Measurements from ENCODE around the gene SEPTIN7. TPM values are rescaled to one million over a fixed set of nuclear protein-coding genes. Genes with fewer than 3 reads are reported as not detected.

The SEPTIN7 gene
- total RNA-seq, 1 donor from 2014 or later, result 193 TPM

DNA sequence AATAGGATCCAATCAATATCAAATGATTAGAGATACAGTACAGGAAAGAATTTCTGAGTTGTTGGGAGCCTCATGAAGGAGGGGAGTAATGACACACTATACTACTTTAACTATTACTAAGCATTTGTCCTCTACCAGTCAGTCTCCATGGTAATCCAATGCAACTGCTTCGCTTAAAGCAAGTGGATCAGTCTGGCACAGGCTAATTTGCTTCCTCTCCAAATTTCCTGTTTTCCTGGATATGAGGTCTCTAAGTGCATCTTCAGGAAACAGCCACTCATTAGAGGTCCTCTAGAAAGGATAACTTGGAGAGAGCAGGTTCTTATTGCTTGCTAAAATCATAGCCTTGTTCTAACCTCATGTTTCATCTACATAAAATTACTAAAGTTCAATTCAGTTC is 8.4 kb upstream of the SEPTIN7 start:
- DNase-seq, result peak; percentile 82

DNA sequence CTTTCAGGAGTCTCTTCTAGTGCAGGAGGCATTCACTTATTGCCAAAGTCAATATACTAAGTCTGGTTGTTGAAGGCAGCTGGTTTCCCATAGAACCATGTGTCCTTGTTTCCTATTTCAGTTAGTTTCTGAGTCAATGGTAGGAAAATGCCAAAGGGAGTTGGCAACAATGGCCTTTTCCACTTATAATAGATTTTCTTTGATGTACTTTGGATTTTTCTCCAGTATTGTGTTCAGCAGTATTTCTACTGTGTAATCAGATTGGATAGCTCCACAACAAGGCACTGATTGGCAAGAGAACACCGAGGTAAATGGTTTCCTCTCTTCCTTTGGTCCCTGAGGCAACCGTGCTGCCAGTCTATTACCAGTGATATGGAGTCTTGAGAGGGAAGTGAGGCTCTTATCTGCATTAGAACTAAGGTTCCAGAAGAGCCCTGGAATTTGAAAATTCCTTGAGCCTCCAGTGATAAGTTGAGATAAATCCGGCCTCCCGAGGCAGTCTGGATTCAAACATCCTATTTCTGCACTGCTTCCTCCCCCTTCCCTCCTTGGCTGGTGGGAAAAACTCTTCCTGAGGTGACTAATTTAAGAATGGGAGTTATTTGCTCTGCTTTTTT is 7.9 kb upstream of the SEPTIN7 start:
- peak; percentile 81 for DNase-seq

DNA sequence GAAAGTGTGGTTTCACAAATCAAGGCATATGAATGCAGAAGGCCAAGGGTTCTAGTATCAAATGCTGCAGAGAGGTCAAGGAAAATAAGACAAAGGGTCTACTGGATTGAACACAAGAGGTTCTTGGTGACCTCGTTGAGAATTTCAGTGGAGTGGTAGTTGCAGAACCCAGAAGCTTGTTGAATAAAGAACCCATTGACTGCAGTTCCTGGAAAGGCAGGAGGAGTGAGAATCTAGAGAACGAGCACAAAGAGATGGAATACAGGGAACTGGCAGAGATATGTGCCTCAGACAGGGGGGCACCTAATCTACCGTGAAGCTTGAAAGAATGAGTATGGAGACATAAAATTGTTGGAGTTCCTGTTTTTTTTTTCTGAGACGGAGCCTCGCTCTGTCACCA is 3.5 kb upstream of the SEPTIN7 start:
- DNase-seq, result no peak

DNA sequence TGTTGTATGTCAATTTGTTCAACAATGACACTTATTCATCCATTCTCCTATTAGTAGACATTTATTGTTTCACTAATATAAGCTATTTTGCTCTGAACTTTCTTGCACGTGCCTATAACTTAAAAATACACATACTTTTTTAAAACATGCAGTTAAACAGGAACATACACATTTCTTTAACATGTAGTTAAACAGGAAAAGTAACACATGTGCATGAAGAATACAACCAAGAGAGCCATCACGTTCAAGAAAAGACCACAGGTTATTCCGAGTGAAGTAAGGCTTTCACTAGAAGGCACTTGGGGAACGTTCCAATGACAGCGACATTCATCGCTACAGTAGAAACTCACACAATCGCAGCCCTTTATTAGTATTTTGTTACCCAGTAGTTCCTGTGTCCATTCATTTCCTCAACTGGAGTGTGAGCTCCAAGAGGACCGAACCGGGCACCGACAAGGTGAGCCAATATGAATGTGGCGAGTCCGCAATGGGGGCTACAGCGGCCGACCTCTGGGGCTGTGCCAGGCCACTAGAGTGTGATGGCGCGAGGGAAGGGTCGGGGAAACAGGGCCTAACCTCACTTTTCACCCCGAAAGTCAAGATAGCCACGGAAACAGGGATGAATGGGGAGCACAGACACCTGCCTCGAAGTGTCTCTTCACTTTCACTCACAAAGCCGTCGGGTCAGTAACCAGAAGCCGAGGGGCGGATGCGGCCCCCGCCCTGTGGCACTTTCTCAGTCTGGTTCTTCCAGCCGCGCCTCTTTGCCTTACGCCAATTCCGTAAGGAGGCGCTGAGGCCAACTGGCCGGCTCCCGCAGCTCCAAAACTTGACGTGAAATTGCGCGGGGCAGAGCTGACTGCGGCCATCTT is 775 bp upstream of the SEPTIN7 start:
- DNase-seq, result peak; percentile 94

DNA sequence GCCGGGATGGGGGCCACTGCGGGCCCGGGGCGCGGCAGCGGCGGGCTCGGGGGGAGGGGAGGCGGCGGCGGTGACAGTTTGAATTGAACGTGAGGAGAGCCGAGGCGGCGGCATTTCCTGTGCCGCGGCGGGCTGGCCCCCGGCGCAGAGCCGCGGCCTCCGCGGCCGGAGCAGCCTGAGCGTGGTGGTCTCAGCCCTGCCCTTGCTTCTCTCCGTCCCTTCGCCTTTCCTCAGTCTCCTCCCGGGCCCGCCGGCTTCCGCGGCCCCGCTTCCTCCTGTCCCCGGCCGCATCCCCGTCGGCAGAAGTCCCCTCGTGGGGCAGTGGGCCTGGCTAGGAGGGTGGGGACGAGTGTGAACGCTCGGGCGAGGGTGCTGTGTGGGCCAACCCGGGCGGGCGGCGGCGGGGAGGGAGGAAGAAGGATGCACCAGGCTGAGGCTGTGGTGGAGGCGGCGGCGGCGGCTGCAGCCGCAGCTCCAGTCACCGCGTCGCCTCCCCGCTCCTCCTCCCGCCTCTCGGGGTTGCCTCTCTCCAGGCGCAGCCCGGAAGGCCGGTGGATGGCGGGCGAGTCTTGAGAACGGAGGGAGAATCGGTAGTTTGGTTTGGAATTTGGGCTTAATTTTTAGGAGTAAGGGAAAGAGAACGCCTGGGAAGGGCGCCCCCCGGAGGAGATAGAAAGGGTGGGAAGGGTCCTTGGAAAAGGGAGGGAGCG is 690 bp downstream of the SEPTIN7 start:
- DNase-seq, result peak; percentile 68

DNA sequence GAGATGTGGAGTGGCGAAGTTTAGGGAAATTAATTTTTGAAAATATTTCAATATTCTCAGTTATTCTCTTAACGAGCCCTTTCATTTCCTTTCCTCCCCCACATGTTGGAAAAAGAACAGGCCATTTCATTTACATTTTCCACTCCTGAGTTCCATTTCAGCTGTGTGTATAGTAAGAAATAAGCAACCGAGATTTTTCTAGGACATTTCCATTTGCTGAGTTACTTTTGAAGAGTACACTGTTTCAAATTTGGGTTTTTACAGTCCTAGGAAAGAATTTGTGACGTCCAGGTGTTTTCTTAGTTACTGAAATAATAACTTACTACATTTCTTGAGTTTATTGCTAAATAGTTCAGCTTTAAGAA is 1.2 kb downstream of the SEPTIN7 start:
- no peak for DNase-seq

DNA sequence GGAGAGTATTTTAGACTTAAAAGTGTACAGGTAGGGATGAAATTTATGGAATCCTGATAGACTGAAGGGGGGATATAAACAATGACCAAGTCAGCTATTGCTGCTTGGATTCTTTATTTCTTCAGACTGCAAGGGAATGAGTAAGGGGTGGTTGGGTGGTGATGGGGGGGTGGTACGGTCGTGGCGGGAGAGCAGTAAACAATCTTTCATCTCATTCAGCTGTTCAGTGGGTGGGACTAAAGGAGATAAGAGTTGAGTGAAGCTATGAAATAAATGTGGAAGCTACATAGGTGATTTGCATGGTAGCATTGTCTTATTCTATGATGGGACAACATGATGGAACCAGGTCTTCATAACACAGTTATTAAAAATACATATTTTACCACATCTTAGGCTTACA is 1.8 kb downstream of the SEPTIN7 start:
- DNase-seq, result peak; percentile 4

DNA sequence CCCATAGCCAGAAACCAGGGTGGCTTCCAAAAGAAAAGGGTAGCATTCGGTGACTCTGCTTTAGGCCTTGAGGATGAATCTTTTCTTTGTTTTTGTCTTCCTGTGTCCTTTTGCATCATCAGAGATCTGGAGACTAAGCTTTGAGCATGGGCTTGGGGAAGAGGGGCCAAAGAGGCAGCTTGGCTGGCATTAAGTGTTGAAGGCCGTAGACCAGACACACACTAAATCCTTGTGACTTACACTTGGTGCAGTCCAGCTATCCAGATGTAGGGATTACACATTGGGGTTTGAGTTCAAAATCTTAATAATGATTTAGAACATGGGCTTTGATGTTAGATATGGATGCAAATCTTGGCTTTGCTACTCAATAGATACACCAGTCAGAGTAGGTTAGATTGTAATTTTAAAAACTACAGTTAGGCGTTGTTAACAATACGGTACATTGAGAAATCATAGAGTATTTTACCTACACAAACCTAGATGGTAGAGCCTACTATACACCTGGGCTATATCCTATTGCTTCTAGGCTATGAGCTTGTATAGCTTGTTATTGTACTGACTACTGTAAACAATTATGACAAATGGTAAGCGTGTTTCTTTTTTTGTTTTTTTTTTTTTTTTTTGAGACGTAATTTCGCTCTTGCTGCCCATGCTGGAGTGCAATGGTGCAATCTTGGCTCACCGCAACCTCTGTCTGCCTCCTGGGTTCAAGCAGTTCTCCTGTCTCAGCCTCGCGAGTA is 3.5 kb downstream of the SEPTIN7 start:
- DNase-seq, result no peak

DNA sequence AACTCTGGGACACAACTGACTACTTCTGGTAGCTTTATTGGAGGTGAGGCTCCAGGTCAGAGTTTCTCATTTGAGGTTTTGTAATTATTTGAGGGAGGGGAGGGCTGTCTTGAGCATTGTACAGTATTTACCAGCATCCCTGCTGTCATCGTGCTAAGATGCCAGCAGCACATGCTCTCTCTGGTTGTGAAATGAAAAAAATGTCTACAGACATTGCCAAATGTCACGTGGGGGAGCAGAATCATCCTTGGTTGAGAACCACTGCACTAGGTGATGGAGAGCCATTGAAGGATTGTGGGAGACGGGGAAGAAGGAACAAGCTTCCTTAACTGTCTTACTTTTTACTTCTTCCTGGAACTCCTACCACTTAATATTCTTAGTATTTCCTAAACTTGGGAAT is 5.0 kb downstream of the SEPTIN7 start:
- no peak for DNase-seq

DNA sequence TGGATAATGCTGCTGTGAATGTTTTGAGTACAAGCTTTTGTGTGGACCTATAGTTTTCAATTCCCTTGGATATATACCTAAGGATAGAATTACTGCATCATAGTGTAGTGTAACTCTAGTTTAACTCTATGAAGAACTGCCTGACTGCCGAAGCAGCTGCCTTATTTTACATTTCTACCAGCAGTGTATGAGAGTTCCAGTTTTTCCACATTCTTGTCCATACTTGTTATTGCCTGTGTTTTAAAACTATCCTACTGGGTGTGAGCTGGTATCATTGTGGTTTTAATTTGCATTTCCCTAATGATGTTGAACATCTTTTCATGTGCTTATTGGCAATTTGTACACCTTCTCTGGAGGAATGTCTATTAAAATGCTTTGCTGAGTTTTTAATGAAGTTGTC is 15.7 kb downstream of the SEPTIN7 start:
- no peak for DNase-seq

DNA sequence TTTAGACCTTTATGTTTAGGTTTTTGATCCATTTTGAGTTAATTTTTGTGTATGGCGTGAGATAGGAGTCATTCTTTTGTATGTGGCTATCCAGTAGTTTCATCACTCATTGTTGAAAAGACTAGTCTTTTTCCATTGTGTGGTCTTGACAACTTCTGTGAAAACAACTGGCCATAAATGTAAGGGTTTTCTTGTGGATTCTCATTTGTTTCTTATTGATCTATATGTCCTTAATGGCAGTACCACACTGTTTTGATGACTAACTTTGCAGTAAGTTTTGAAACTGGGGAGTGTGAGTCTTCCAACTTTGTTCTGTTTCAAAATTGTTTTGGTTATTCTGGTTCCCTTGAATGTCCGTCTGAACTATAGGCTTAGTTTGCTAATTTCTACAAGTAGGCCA is 16.3 kb downstream of the SEPTIN7 start:
- no peak for DNase-seq

DNA sequence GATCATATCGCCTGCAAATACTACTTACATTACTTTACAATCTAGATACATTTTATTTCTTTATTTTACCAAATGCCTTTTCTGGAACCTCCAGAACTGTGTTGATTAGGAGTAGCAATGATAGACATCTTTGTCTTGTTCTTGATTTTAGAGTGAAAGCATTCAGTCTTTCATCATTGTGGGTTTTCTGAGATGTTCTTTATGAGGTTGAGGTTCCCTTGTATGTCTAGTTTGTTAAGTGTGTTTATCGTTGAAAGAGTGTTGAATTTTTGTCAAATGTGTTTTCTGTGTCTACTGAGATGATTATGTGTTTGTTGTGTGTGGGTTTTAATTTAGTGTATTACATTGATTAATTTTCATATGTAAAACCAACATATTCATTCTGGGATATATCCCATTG is 17.1 kb downstream of the SEPTIN7 start:
- DNase-seq, result no peak

DNA sequence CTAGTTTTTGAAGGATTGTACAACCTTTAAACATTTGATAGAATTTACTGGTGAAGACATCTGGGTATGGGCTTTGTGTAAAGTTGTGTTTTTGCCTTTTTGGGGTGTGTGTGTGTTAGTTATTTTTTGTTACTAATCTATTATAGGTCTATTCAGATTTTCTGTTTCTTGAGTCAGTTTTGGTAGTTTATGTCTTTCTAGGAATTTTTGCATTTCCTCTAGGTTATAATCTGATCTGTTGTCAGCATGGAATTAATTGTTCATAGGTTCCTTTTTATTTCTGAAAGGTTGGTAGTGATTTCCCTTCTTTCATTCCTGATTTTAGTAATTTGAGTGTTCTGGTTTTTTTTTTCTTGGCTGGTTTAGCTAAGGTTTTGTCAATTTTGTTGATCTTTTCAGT is 17.7 kb downstream of the SEPTIN7 start:
- DNase-seq, result no peak

DNA sequence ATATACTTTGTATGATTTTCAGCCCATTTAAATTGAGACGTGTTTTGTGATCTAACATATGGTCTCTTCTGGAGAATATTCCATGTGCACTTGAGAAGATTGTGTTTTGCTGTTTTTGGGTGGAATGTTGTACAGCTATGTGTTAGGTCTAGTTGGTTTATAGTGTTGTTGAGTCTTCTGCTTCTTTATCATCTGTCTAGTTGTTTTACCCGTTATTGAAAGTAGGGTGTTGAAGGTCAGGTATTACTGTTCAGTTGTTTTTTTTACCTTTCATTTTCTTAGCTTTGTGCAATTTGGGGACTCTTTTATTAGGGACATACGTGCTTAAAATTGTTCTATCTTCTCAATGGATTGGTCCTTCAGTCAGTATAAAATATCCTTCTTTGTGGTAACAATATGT is 18.5 kb downstream of the SEPTIN7 start:
- DNase-seq, result no peak

DNA sequence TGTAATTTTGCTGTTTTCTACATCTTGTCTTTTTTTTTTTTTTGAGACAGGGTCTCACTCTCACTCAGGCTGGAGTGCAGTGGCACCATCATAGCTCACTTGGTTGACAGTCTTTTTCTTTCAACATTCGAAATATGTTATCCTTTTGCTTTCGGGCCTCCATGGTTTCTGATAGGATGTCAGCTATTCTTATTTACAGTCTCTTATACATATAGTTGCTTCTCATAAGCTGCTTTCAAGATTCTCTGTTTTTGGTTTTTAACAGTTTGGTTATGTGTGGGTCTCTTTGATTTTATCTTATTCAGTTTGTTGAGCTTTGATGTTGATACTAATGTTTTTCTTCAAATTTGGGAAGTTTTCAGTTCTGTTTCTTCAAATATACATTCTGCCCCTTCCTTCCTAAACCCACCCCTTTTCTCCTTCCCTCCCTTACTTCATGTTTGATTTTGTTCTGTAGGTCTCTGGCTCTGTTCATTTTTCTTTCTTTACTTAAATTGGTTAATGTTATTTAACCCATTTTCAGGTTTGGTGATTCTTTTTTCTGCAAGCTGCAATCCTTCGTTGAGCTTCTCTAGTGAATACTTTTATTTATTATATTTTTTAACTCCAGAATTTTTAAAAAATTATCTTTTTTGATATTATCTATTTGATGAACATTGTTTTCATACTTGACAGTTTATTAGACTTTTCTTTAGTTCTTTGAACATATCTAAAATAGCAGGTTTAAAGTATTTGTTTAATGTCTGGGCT is 19.3 kb downstream of the SEPTIN7 start:
- DNase-seq, result no peak

DNA sequence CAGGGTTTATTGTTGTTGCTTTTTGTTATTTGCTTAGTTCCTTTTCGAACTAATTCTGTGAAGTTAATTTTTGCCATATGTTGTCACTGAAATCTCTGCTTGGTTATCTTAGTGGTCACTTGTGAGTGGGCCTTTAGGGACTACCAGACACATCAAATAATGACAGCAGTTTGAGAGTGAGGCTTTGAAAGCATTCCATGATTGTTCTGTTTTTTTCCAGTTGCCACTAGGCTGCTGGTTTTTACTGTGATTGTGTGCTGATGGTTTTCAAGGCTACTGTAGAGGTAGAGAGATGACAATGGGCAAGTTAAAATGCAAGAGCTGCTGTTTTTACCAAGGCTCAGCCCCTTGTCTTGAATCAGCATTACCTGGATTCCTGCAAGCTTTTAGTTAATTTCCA is 20.0 kb downstream of the SEPTIN7 start:
- DNase-seq, result no peak

DNA sequence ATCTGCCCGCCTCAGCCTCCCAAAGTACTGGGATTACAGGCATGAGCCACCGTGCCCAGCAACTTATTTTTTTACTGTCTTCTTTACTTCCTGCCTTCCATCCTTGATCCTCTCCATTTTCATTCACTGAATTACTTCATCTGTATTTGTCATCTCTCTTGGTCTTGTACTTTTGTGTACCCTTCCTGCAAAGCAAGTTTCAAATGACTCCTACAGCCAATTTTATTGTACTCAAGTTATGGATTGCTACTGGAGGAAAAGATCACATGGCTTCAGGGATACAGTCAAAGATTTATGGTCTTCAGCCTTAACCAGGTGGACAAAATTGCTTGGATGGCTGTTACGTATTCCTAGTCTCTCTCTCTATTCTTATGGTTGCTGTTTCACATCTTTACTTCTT is 22.6 kb downstream of the SEPTIN7 start:
- DNase-seq, result no peak

DNA sequence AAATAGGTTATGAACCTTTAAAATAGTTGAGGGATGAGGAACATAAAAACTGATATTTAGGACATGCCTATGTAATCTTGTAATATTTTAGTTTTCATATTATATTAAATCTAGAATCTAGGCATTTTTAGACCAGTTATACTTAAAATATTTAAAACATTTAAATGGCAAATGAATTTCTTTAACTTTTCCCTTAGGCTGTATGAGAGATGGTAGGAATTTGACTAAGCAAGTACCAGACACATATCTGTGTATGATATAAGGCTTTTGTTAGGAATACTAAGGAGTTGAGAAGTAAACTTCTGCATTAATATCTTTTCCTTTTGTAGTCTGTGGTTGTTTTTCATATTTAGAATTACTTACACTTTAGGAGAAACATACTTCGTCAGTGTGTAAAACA is 25.1 kb downstream of the SEPTIN7 start:
- DNase-seq, result no peak

DNA sequence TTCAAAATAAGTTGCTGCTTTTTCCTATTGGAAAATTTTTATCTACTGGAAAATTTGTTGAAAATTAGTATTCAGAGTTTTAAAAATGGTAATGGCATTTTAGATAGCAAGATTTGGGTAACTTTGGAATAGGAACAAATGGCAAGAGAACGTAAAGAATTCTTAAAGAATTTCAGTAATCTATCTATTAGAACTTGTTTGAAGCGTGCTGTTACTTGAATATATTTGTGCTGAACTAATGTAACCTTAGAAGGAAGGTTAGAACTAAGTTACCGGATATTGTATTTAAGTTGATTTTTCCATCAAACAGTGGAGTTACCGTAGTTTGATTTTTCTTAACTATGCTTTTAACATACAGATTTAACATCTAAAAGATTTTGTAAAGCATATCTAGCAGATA is 25.9 kb downstream of the SEPTIN7 start:
- DNase-seq, result no peak

DNA sequence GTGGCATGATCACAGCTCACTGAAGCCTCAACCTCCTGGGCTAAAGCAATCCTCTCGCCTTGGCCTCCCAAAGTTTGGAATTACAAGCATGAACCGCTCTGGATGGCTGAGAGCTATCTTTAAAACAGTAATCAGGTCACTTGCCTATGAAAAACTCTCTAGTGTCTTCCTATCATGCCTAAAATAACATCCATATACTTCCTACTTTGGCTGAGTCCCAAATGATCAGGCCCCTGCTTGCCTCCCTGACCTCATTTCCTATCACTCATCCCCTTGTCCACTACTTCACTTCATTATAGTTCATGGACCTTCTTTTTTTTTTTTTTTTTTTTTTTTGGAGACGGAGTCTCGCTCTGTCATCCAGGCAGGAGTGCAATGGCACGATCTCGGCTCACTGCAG is 28.0 kb downstream of the SEPTIN7 start:
- peak; percentile 42 for DNase-seq

DNA sequence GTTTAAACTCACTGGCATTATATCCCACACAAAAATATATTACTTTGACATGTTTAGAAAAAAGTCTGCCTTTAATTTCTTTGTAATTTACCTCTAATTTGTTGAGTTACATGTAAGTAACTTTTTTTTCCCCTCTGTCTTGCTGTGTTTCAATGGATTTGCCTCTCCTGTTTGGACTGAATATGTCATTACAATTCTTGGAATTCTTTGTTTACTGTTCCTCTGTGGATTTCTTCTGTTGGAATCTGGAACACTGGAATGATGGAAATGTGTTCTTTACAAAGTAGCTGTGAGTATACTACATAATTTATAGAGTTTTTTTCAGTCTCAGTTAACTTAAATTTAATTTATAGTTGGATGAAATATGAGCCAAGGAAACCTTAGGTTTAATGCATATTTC is 30.4 kb downstream of the SEPTIN7 start:
- no peak for DNase-seq
